HG03565 (cell line): Measurements from ENCODE around the gene RGS7.
"Not testable (repeated sequence)": the region's sequence is repeated elsewhere in the genome, so short reads cannot be mapped to it uniquely, and the experiment has no call there.

ENCODE experiments used
- ATAC-seq: cut with Tn5 transposase; IDR thresholded peaks from one replicate; pipeline ENCODE4 v1.9.1; 2021; ENCODE audit warnings: mild to moderate bottlenecking, moderate library complexity; ENCODE audit not compliant: unreplicated experiment

RGS7 gene

GRCh38 chr1:240747907-240748306 lies 609.1 kb downstream of the RGS7 start:
- ATAC-seq = no peak

GRCh38 chr1:240743705-240744104 lies 613.3 kb downstream of the RGS7 start:
- no peak for ATAC-seq

GRCh38 chr1:240739754-240740153 lies 617.3 kb downstream of the RGS7 start:
- ATAC-seq = no peak

GRCh38 chr1:240739139-240739538 lies 617.9 kb downstream of the RGS7 start:
- ATAC-seq = no peak

- ATAC-seq = no peak
Measured at GRCh38 chr1:240737766-240738265, 619.2 kb downstream of the RGS7 start.

GRCh38 chr1:240737298-240737697 lies 619.7 kb downstream of the RGS7 start:
- no peak for ATAC-seq

- ATAC-seq = not testable (repeated sequence)
Measured at GRCh38 chr1:240734705-240735104, 622.3 kb downstream of the RGS7 start.

- no peak for ATAC-seq
Measured at GRCh38 chr1:240734001-240734400, 623.0 kb downstream of the RGS7 start.

- peak; percentile 97 for ATAC-seq
Measured at GRCh38 chr1:240732390-240732789, 624.6 kb downstream of the RGS7 start.
